Karpas-422 (cell line): ENCODE results near the gene MARCKSL1. TPM values are rescaled to one million over a fixed set of nuclear protein-coding genes. Genes with fewer than 3 reads are reported as not detected.
A peak's percentile ranks its signal among the peaks of the same experiment; 100 is the strongest.
"Not testable (repeated sequence)": the region's sequence is repeated elsewhere in the genome, so short reads cannot be mapped to it uniquely, and the experiment has no call there.

Source experiments
- DNase-seq: peaks from one replicate; pipeline ENCODE4 v3.0.0-alpha.2; 2015
- H2AFZ ChIP-seq: fragments of 200-600 bp; sonication (generic); 2 replicates; pipeline ENCODE4 v1.6.1; 2014; ENCODE audit warnings: antibody characterized with exemption, low read length, mixed read lengths
- H3K27ac ChIP-seq: fragments of 200-600 bp; sonication (generic); 2 replicates; pipeline ENCODE4 v1.5.1; 2014; ENCODE audit warnings: mild to moderate bottlenecking, low read length, moderate library complexity
- H3K27me3 ChIP-seq: fragments of 200-600 bp; sonication (generic); 2 replicates; pipeline ENCODE4 v1.6.1; 2014; ENCODE audit warnings: low read length, mixed read lengths
- H3K36me3 ChIP-seq: fragments of 200-600 bp; sonication (generic); 2 replicates; pipeline ENCODE4 v1.6.1; 2014; ENCODE audit warnings: low read length, mixed read lengths; ENCODE audit not compliant: insufficient read depth
- H3K4me1 ChIP-seq: fragments of 200-600 bp; sonication (generic); 2 replicates; pipeline ENCODE4 v1.6.1; 2014; ENCODE audit warnings: mild to moderate bottlenecking, low read length, mixed read lengths
- H3K4me2 ChIP-seq: fragments of 200-600 bp; sonication (generic); 2 replicates; pipeline ENCODE4 v1.6.1; 2014; ENCODE audit warnings: low read length, low read depth, mild to moderate bottlenecking; ENCODE audit not compliant: poor library complexity, severe bottlenecking
- H3K4me3 ChIP-seq: fragments of 200-600 bp; sonication (generic); 2 replicates; pipeline ENCODE4 v1.5.1; 2014; ENCODE audit warnings: mild to moderate bottlenecking, antibody characterized with exemption, low read length, mixed read lengths
- H3K79me2 ChIP-seq: fragments of 200-600 bp; sonication (generic); 2 replicates; pipeline ENCODE4 v1.6.1; 2014; ENCODE audit warnings: mild to moderate bottlenecking, low read length, mixed read lengths
- H3K9ac ChIP-seq: fragments of 200-600 bp; sonication (generic); 2 replicates; pipeline ENCODE4 v1.6.0; 2014; ENCODE audit warnings: low read length
- H3K9me2 ChIP-seq: fragments of 200-600 bp; sonication (generic), shearing (Covaris generic); replicated peaks from 2 replicates; pipeline ENCODE4 v1.6.0; 2014; ENCODE audit warnings: mild to moderate bottlenecking, low read length, moderate library complexity; ENCODE audit not compliant: insufficient read depth
- H3K9me3 ChIP-seq: fragments of 300-700, 200-600 bp; sonication (generic); 2 replicates; pipeline ENCODE4 v1.6.1; 2014; ENCODE audit warnings: low read length, mixed read lengths
- H4K20me1 ChIP-seq: fragments of 200-600 bp; sonication (generic); 2 replicates; pipeline ENCODE4 v1.6.1; 2014; ENCODE audit warnings: mild to moderate bottlenecking, antibody characterized with exemption, low read length, low read depth; ENCODE audit not compliant: insufficient read depth
- total RNA-seq: library from RNA; depleted of rRNA; stranded (reverse); fragments of >200 nt; shearing (Covaris generic); gene quantifications from 2 replicates; pipeline ENCODE4 v1.2.3, GENCODE V29; 2014; ENCODE audit warnings: low replicate concordance

MARCKSL1 gene
- total RNA-seq, 1 experiment from 2014 or later: 262 TPM

DNA sequence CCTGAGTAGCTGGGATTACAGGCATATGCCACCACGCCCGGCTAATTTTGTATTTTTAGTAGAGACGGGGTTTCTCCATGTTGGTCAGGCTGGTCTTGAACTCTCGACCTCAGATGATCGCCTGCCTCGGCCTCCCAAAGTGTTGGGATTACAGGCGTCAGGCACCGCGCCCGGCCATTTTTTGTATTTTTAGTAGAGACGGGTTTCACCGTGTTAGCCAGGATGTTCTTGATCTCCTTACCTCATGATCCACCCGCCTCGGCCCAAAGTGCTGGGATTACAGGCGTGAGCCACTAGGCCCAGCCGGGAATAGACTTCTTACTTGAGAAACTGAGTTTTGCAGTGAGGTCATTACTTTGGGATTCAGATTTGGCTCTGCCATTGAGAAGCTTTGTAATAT is 37.8 kb downstream of the MARCKSL1 start:
- H3K4me2 ChIP-seq, H3K27ac ChIP-seq, H3K27me3 ChIP-seq, H3K9me3 ChIP-seq, H3K9ac ChIP-seq, H3K4me3 ChIP-seq, H2AFZ ChIP-seq, H3K9me2 ChIP-seq, DNase-seq: not testable (repeated sequence)
- Histone ChIP-seq H3K79me2 (peaks cover 93% of the 10 kb centered on the region), H4K20me1 (peaks cover 40% of the 10 kb centered on the region), H3K4me1 (peaks cover 22% of the 10 kb centered on the region), H3K36me3 (peaks cover 52% of the 10 kb centered on the region)

DNA sequence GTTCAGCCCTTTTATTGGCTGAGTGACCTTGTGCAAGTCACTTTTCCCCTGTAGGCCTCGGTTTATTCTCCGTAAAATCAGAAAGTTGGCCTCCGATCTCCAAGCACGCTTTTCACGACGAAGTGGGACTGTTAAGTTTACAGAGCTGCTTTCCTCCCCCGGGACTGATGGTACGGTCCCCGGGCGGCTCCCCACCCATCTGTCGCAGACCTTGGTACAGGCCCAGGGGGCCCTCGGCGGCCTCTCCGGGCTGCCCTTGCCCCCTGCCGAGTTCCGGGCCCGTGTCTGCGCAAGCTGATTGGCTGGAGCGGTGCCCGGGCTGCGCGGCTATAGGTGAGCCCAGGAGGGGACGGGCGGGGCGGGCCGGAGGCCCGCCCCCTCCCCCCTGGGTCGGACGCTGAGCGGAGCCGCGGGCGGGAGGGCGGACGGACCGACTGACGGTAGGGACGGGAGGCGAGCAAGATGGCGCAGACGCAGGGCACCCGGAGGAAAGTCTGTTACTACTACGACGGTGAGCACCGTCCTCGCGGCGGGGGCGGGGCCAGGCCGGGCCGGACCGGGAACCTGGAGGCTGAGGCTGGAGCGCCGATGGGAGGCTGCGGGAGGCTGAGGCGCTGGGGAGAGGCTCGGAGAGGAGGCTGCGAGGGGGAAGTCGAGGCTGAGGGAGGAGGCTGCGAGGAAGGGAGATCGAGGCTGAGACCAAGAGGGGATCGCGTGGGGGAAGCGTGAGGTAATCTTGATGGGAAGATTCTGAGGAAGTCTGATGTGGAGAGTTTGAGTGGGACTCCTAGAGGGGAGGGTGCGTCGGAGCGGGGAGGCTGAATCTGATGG is 44.1 kb downstream of the MARCKSL1 start, which contains the start of gene HDAC1:
HDAC1 (plus strand) TSS at position 376 of the 831 bp plus-strand sequence; CDS start at position 463, 87 bp downstream.
- Histone ChIP-seq H4K20me1 (peaks cover 20% of the 10 kb centered on the region), H3K9me3 (no peaks in the 10 kb centered on the region), H3K27ac (peak within 1 kb of the TSS; percentile 94), H2AFZ (peak within 1 kb of the TSS; percentile 69; the same call in 1 of the 2 replicates), H3K4me1 (peaks cover 37% of the 10 kb centered on the region), H3K4me2 (peak within 1 kb of the TSS; percentile 97), H3K36me3 (peaks cover 23% of the 10 kb centered on the region; the same call in 1 of the 2 replicates), H3K27me3 (no peaks in the 10 kb centered on the region), H3K79me2 (peaks cover 50% of the 10 kb centered on the region), H3K9ac (peak within 1 kb of the TSS; percentile 92), H3K4me3 (peak within 1 kb of the TSS; percentile 74), H3K9me2 (no peaks in the 10 kb centered on the region)
- peak; percentile 99 for DNase-seq

- H2AFZ ChIP-seq: peak overlapping the region; percentile 69; the same call in 1 of the 2 replicates
- H3K4me3 ChIP-seq: peak overlapping the region; percentile 74
- peak overlapping the region; percentile 94 for H3K27ac ChIP-seq
- DNase-seq: no peak
- H3K79me2 ChIP-seq: peaks cover 43% of the 10 kb centered on the region
- H3K9ac ChIP-seq: peak overlapping the region; percentile 78
- no peaks in the 10 kb centered on the region for H3K9me3 ChIP-seq
- peaks cover 37% of the 10 kb centered on the region for H3K4me1 ChIP-seq
- no peaks in the 10 kb centered on the region for H3K9me2 ChIP-seq
- peaks cover 18% of the 10 kb centered on the region; the same call in 1 of the 2 replicates for H3K36me3 ChIP-seq
- peak overlapping the region; percentile 97 for H3K4me2 ChIP-seq
- H3K27me3 ChIP-seq: no peaks in the 10 kb centered on the region
- peaks cover 14% of the 10 kb centered on the region for H4K20me1 ChIP-seq
Measured at GRCh38 chr1:32291145-32291707, 44.8 kb downstream of the MARCKSL1 start.

DNA sequence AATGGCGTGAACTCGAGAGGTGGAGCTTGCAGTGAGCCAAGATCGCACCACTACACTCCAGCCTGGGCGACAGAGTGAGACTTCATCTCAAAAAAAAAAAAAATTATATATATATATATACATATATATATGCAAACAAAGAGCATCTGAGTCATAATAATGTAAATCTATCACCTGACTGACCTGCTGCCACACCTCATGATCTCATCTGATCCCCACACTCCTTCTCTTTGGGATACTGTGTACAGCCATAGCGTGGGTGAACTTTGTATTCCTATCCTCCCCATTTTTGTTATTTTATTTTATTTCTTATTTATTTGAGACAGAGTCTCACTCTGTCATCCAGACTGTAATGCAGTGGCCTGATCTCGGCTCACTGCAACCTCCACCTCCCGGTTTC is 46.8 kb downstream of the MARCKSL1 start:
- no peak overlapping the region for H2AFZ ChIP-seq
- DNase-seq: no peak

DNA sequence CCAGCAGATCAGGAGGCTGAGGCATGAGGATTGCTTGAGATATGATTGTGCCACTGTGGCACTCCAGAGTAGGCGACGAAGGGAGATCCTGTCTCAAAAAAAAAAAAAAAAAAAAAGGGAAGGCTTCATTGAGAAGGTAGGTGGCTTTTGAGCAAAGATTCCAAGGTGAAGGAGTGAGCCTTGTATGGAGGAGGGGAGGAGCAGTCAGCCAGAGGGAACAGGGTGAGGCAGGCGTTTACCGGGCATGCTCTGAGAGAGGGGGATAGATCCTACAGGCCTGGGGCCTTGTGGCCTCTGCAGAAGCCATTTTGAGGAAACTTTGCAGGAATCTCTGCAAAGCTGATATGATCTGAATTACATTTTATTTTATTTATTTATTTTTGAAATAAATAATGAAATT is 49.3 kb downstream of the MARCKSL1 start:
- no peak overlapping the region for H3K9ac ChIP-seq

More for the DNA sequence above, 46.8 kb downstream of the MARCKSL1 start:
- Histone ChIP-seq H4K20me1 (no peaks in the 10 kb centered on the region), H3K27ac (no peak overlapping the region), H3K9me3 (no peaks in the 10 kb centered on the region), H3K79me2 (peaks cover 23% of the 10 kb centered on the region), H3K9me2 (no peaks in the 10 kb centered on the region), H3K9ac (no peak overlapping the region), H3K4me2 (no peak overlapping the region), H3K4me3 (no peak overlapping the region), H3K27me3 (no peaks in the 10 kb centered on the region), H3K36me3 (peaks cover 3% of the 10 kb centered on the region; the same call in 1 of the 2 replicates), H3K4me1 (peaks cover 26% of the 10 kb centered on the region)

DNA sequence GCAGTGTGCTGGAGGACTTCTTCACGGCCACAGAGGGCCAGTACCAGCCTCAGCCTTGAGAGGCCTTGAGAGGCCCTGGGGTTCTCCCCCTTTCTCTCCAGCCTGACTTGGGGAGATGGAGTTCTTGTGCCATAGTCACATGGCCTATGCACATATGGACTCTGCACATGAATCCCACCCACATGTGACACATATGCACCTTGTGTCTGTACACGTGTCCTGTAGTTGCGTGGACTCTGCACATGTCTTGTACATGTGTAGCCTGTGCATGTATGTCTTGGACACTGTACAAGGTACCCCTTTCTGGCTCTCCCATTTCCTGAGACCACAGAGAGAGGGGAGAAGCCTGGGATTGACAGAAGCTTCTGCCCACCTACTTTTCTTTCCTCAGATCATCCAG is 50.4 kb downstream of the MARCKSL1 start:
- no peaks in the 10 kb centered on the region for H3K9me2 ChIP-seq
- no peaks in the 10 kb centered on the region for H4K20me1 ChIP-seq
- H3K27ac ChIP-seq: no peak overlapping the region
- no peaks in the 10 kb centered on the region for H3K27me3 ChIP-seq
- H3K4me2 ChIP-seq: no peak overlapping the region
- H3K9me3 ChIP-seq: no peaks in the 10 kb centered on the region
- DNase-seq: no peak
- no peaks in the 10 kb centered on the region for H3K79me2 ChIP-seq
- peaks cover 5% of the 10 kb centered on the region for H3K4me1 ChIP-seq
- no peak overlapping the region for H2AFZ ChIP-seq
- no peak overlapping the region for H3K9ac ChIP-seq
- H3K36me3 ChIP-seq: no peaks in the 10 kb centered on the region
- no peak overlapping the region for H3K4me3 ChIP-seq

More for the DNA sequence above, 49.3 kb downstream of the MARCKSL1 start:
- no peaks in the 10 kb centered on the region for H4K20me1 ChIP-seq
- H3K4me3 ChIP-seq: no peak overlapping the region
- no peak overlapping the region for H3K27ac ChIP-seq
- DNase-seq: no peak
- no peaks in the 10 kb centered on the region for H3K79me2 ChIP-seq
- no peaks in the 10 kb centered on the region for H3K9me2 ChIP-seq
- H3K36me3 ChIP-seq: no peaks in the 10 kb centered on the region
- H3K4me1 ChIP-seq: peaks cover 15% of the 10 kb centered on the region
- H3K9me3 ChIP-seq: no peaks in the 10 kb centered on the region
- no peaks in the 10 kb centered on the region for H3K27me3 ChIP-seq
- H2AFZ ChIP-seq: no peak overlapping the region
- H3K4me2 ChIP-seq: no peak overlapping the region

- H3K36me3 ChIP-seq, H3K9me2 ChIP-seq, H3K4me3 ChIP-seq, DNase-seq, H3K9me3 ChIP-seq, H3K27ac ChIP-seq, H3K9ac ChIP-seq, H3K79me2 ChIP-seq, H4K20me1 ChIP-seq, H2AFZ ChIP-seq, H3K4me1 ChIP-seq, H3K27me3 ChIP-seq, H3K4me2 ChIP-seq: not testable (repeated sequence)
Measured at GRCh38 chr1:32284777-32285176, 51.3 kb downstream of the MARCKSL1 start.
